ENCODE data around the gene U2AF2.

U2AF2 gene

GRCh38 chr19:55643003-55643886 lies 11.6 kb upstream of the U2AF2 start, which contains the start of gene ZNF581:
TSS of gene ZNF581 (plus strand) at chr19:55643649. CDS start at chr19:55644572, 923 bp downstream.
- DNase-seq (ENCODE audit: low read depth in 2 of 2) = peak; percentile 82
- H3K4me3 ChIP-seq (replicated peaks in 1 of 2; ENCODE audit: low read depth in 2 of 2, low read length in 2 of 2) = peak within 1 kb of the TSS; percentile 81 to 88
- TF ChIP-seq, protein P1, sequence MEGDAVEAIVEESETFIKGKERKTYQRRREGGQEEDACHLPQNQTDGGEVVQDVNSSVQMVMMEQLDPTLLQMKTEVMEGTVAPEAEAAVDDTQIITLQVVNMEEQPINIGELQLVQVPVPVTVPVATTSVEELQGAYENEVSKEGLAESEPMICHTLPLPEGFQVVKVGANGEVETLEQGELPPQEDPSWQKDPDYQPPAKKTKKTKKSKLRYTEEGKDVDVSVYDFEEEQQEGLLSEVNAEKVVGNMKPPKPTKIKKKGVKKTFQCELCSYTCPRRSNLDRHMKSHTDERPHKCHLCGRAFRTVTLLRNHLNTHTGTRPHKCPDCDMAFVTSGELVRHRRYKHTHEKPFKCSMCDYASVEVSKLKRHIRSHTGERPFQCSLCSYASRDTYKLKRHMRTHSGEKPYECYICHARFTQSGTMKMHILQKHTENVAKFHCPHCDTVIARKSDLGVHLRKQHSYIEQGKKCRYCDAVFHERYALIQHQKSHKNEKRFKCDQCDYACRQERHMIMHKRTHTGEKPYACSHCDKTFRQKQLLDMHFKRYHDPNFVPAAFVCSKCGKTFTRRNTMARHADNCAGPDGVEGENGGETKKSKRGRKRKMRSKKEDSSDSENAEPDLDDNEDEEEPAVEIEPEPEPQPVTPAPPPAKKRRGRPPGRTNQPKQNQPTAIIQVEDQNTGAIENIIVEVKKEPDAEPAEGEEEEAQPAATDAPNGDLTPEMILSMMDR (IDR thresholded peaks at IDR 0.05; ENCODE audit: low read depth, low read length) = no peak

GRCh38 chr19:55643887-55644176 lies 11.0 kb upstream of the U2AF2 start:
- no peak for DNase-seq (ENCODE audit: low read depth in 2 of 2)
- TF ChIP-seq, protein P1 (IDR thresholded peaks at IDR 0.05; ENCODE audit: low read depth, low read length) = no peak
- peak overlapping the region; percentile 81 to 88 for H3K4me3 ChIP-seq (replicated peaks in 1 of 2; ENCODE audit: low read depth in 2 of 2, low read length in 2 of 2)

GRCh38 chr19:55644191-55644833 lies 10.5 kb upstream of the U2AF2 start:
- peak overlapping the region; percentile 81 to 88 for H3K4me3 ChIP-seq (replicated peaks in 1 of 2; ENCODE audit: low read depth in 2 of 2, low read length in 2 of 2)
- no peak for DNase-seq (ENCODE audit: low read depth in 2 of 2)
- TF ChIP-seq, protein P1 (IDR thresholded peaks at IDR 0.05; ENCODE audit: low read depth, low read length) = no peak

DNA sequence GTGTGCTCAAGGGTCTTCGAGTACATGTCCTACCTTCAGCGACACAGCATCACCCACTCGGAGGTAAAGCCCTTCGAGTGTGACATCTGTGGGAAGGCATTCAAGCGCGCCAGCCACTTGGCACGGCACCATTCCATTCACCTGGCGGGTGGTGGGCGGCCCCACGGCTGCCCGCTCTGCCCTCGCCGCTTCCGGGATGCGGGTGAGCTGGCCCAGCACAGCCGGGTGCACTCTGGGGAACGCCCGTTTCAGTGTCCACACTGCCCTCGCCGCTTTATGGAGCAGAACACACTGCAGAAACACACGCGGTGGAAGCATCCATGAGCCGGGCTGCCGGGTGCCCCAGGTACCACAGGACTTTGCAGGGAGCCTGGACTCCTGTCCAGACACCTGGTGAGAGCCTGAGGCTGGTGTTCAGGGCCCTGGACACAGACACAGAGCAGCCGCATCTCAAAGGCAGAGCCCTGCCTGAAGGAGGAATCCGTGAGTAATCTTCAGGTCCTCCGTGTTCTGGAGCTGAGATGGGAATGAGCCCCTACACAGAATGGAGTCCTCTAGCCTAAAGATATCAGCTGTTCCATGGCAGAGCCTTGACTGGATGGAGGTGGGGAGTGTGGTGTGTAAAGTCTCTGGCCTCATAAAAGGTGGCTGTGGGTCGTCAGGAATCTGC lies 9.9 kb upstream of the U2AF2 start:
- TF ChIP-seq, protein P1 (IDR thresholded peaks at IDR 0.05; ENCODE audit: low read depth, low read length) = no peak
- no peak for DNase-seq (ENCODE audit: low read depth in 2 of 2)
- H3K4me3 ChIP-seq (replicated peaks in 1 of 2; ENCODE audit: low read depth in 2 of 2, low read length in 2 of 2) = peak overlapping the region in 1 of 2 donors; percentile 81

DNA sequence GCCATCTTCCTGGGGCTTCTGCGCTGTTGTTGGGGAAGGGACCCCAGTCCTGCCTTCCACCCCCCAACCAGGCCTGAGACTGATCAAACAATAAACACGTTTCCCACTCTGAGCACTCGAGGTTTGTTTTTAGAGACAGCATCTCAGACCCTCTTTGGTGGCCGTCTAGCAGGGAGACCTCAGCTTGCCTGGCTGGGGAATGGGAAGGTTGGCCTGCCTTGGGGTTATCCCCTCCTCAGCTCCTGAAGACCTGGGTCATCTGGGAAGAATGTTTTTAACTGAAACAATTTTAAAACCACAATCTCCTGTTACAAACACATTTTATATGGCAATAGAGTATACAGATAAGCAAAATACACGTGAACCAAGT lies 9.3 kb upstream of the U2AF2 start:
- no peak overlapping the region for H3K4me3 ChIP-seq (replicated peaks in 1 of 2; ENCODE audit: low read depth in 2 of 2, low read length in 2 of 2)
- no peak for DNase-seq (ENCODE audit: low read depth in 2 of 2)
- TF ChIP-seq, protein P1 (IDR thresholded peaks at IDR 0.05; ENCODE audit: low read depth, low read length) = no peak

DNA sequence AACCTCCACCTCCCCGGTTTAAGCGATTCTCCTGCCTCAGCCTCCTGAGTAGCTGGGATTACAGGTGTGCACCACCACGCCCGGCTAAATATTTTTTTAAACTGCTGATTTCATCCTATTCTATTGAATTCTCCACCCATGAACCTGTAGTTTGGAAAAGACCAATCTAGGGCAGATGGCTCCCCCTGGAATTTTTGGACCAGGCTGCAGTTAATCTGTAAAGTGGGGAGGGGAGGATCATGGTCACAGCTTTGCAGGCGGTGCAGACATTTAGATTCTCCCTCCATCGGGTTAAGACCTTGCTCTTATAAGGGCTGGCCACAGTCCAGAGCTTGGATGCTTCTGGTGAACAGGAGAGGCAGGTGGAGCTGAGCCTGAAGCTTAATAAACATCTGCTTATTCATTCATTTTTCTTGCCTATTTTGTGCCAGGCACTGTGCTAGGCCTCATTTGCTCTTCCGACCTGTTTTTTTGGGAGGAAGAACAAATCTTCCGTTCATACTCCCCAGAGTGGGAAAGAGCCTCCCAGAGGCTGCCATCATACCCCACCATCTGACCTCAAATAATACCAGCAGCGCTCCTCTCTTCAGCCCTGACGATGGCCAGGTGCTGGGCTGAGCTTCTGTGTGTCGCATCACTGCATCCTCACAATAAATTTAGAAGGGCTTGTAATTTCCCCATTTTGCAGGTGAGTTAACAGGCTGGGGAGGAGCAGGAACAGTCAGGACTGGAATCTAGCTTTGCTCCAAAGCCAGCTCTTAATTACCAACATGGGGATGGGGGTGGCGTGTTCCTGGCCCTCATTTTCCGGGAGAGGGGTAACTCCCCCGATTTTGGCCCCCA lies 7.7 kb upstream of the U2AF2 start:
- peak overlapping the region; percentile 74 to 77 for H3K4me3 ChIP-seq (replicated peaks in 1 of 2; ENCODE audit: low read depth in 2 of 2, low read length in 2 of 2)
- no peak for DNase-seq (ENCODE audit: low read depth in 2 of 2)
- TF ChIP-seq, protein P1 (IDR thresholded peaks at IDR 0.05; ENCODE audit: low read depth, low read length) = no peak
